H1 (cell line): ENCODE data around the gene CLIP3. TPM values are rescaled to one million over a fixed set of nuclear protein-coding genes. Genes with fewer than 3 reads are reported as not detected.

Experiments used
- CTCF ChIA-PET: fragments of 300-600 bp; sonication (Branson Sonifier 250); formaldehyde crosslinking; loops from one replicate; lab custom pipeline; 2021; ENCODE audit not compliant: partially characterized antibody; lab: Charles Lee
- POLR2A ChIA-PET: fragments of 300-600 bp; sonication (Branson Sonifier 250); formaldehyde crosslinking; loops from one replicate; lab custom pipeline; 2021; ENCODE audit warnings: inconsistent platforms; ENCODE audit not compliant: partially characterized antibody; lab: Charles Lee
- DNase-seq, 2 experiments: peaks; one replicate each; pipeline versions ENCODE4 v3.0.0 to v3.0.0-alpha.2; 2010 to 2022; ENCODE audit warnings: low spot score in 2 of 2, low read depth in 1 of 2, mixed read lengths in 1 of 2
- FAIRE-seq: peaks from 2 replicates; lab custom pipeline; 2011; peaks lifted over from hg19 to GRCh38; lab: Jason Lieb, UNC
- H2AFZ ChIP-seq: 2 replicates; pipeline ENCODE4 v1.8.1; 2012; ENCODE audit warnings: low read length, inconsistent platforms
- H2AK5ac ChIP-seq: 2 replicates; pipeline ENCODE4 v1.6.1; 2013; ENCODE audit warnings: low read depth, low read length
- H2BK120ac ChIP-seq: replicated peaks from 2 replicates; pipeline ENCODE3; 2013; ENCODE audit warnings: low read depth, low read length, inconsistent platforms
- H2BK12ac ChIP-seq: 2 replicates; pipeline ENCODE4 v1.6.1; 2013; ENCODE audit warnings: low read depth, low read length
- H2BK15ac ChIP-seq: 2 replicates; pipeline ENCODE4 v1.6.1; 2013; ENCODE audit warnings: low read length
- H2BK20ac ChIP-seq: 2 replicates; pipeline ENCODE4 v1.6.1; 2013; ENCODE audit warnings: low read length
- H2BK5ac ChIP-seq: 2 replicates; pipeline ENCODE4 v1.6.1; 2013; ENCODE audit warnings: low read depth, low read length
- H3K14ac ChIP-seq: 2 replicates; pipeline ENCODE4 v1.6.1; 2013; ENCODE audit warnings: inconsistent platforms; ENCODE audit not compliant: insufficient read length
- H3K18ac ChIP-seq: 2 replicates; pipeline ENCODE4 v1.6.1; 2013; ENCODE audit warnings: low read length; ENCODE audit errors: extremely low read depth
- H3K23ac ChIP-seq: 2 replicates; pipeline ENCODE4 v1.6.1; 2013; ENCODE audit warnings: inconsistent platforms; ENCODE audit not compliant: insufficient read length
- H3K23me2 ChIP-seq: 2 replicates; pipeline ENCODE4 v1.6.1; 2013; ENCODE audit warnings: low read depth, low read length
- H3K27ac ChIP-seq: 2 replicates; pipeline ENCODE4 v1.6.1; 2011; ENCODE audit warnings: low read depth, low read length, inconsistent platforms
- H3K27me3 ChIP-seq, 4 experiments: replicated peaks in 1 of 4; 1 replicate in 1 of 4; 2 replicates in 3 of 4; pipeline versions ENCODE4 v1.6.1 to v1.8.1; 2011 to 2013; ENCODE audit warnings: low read length in 3 of 4, mild to moderate bottlenecking in 3 of 4, inconsistent platforms in 2 of 4, mixed read lengths in 2 of 4, moderate library complexity in 1 of 4; ENCODE audit not compliant: control insufficient read depth in 3 of 4, insufficient read depth in 3 of 4; ENCODE audit errors: extremely low read depth in 1 of 4
- H3K36me3 ChIP-seq, 4 experiments: 2 replicates each; pipeline versions ENCODE4 v1.6.1 to v1.8.1; 2011 to 2013; ENCODE audit warnings: mild to moderate bottlenecking in 4 of 4, low read length in 3 of 4, moderate library complexity in 2 of 4, control low read depth in 1 of 4, inconsistent platforms in 1 of 4; ENCODE audit not compliant: insufficient read depth in 4 of 4, control insufficient read depth in 2 of 4
- H3K4ac ChIP-seq: replicated peaks from 2 replicates; pipeline ENCODE3; 2013; ENCODE audit warnings: low read length, low read depth, mixed read lengths, inconsistent platforms; ENCODE audit not compliant: insufficient read length
- H3K4me1 ChIP-seq, 4 experiments: replicated peaks in 1 of 4; 1 replicate in 1 of 4; 2 replicates in 3 of 4; pipeline versions ENCODE4 v1.6.1 to v1.8.1; 2011 to 2013; ENCODE audit warnings: low read length in 3 of 4, inconsistent platforms in 2 of 4, mixed read lengths in 1 of 4; ENCODE audit not compliant: insufficient read depth in 4 of 4, control insufficient read depth in 3 of 4
- H3K4me2 ChIP-seq, 2 experiments: 2 replicates each; pipeline versions ENCODE4 v1.6.1 to v1.8.1; 2011 to 2013; ENCODE audit warnings: low read depth in 2 of 2, low read length in 2 of 2, control low read depth in 1 of 2, inconsistent platforms in 1 of 2, mild to moderate bottlenecking in 1 of 2; ENCODE audit not compliant: insufficient read depth in 1 of 2
- H3K4me3 ChIP-seq, 4 experiments: fragments of 200-600, 300-600 bp in 1 of 4; sonication (generic), shearing (Covaris generic), sonication (Bioruptor Twin) in 1 of 4; 2 replicates each; pipeline versions ENCODE4 v1.5.1 to v1.8.1; 2011 to 2016; ENCODE audit warnings: low read length in 4 of 4, low read depth in 3 of 4, control low read depth in 2 of 4, inconsistent platforms in 2 of 4, mild to moderate bottlenecking in 2 of 4, mixed read lengths in 1 of 4, moderate library complexity in 1 of 4; ENCODE audit not compliant: insufficient read depth in 2 of 4; ENCODE audit errors: extremely low read depth in 1 of 4
- H3K56ac ChIP-seq: replicated peaks from 2 replicates; pipeline ENCODE3; 2013; ENCODE audit warnings: low read depth, mild to moderate bottlenecking, mixed read lengths, low read length, inconsistent platforms; ENCODE audit not compliant: insufficient read length
- H3K79me1 ChIP-seq: 2 replicates; pipeline ENCODE4 v1.6.1; 2013; ENCODE audit warnings: low read depth, low read length, control low read depth
- H3K79me2 ChIP-seq, 2 experiments: 2 replicates each; pipeline versions ENCODE4 v1.6.1 to v1.8.1; 2012 to 2013; ENCODE audit warnings: low read length in 2 of 2, mild to moderate bottlenecking in 2 of 2, inconsistent platforms in 1 of 2; ENCODE audit not compliant: insufficient read depth in 2 of 2, control insufficient read depth in 1 of 2
- H3K9ac ChIP-seq, 4 experiments: replicated peaks in 1 of 4; 1 replicate in 1 of 4; 2 replicates in 3 of 4; pipeline versions ENCODE4 v1.6.1 to v1.8.1; 2011 to 2013; ENCODE audit warnings: low read depth in 3 of 4, low read length in 3 of 4, control low read depth in 2 of 4, mild to moderate bottlenecking in 2 of 4, moderate library complexity in 2 of 4, inconsistent platforms in 1 of 4; ENCODE audit errors: extremely low read depth in 1 of 4
- H3K9me3 ChIP-seq, 2 experiments: 2 replicates each; pipeline versions ENCODE4 v1.6.1 to v1.8.1; 2012 to 2013; ENCODE audit warnings: mild to moderate bottlenecking in 2 of 2, moderate library complexity in 2 of 2, control low read depth in 1 of 2, inconsistent platforms in 1 of 2, low read depth in 1 of 2, low read length in 1 of 2, mixed read lengths in 1 of 2; ENCODE audit not compliant: insufficient read depth in 2 of 2
- H4K20me1 ChIP-seq, 2 experiments: replicated peaks in 1 of 2; 2 replicates each; pipeline versions ENCODE3 to v1.8.1; 2011 to 2013; ENCODE audit warnings: inconsistent platforms in 2 of 2, low read length in 2 of 2, mild to moderate bottlenecking in 1 of 2; ENCODE audit not compliant: insufficient read depth in 2 of 2, control insufficient read depth in 1 of 2
- H4K5ac ChIP-seq: 2 replicates; pipeline ENCODE4 v1.6.1; 2013; ENCODE audit warnings: low read length, low read depth, mixed read lengths, inconsistent platforms; ENCODE audit not compliant: insufficient read length
- H4K8ac ChIP-seq: 2 replicates; pipeline ENCODE4 v1.8.0; 2013; ENCODE audit warnings: mild to moderate bottlenecking, moderate library complexity, low read length, inconsistent platforms; ENCODE audit not compliant: insufficient read depth; ENCODE audit errors: extremely low read depth
- H4K91ac ChIP-seq: replicated peaks from 2 replicates; pipeline ENCODE3; 2013; ENCODE audit warnings: low read length, mixed read lengths, inconsistent platforms; ENCODE audit not compliant: insufficient read length
- CHD2 ChIP-seq: IDR thresholded peaks from 2 replicates; pipeline ENCODE4 v1.6.1; 2012; ENCODE audit warnings: low read length, improper control_type of control experiment
- KDM1A ChIP-seq: fragments of 200-600, 300-600 bp; sonication (generic); IDR thresholded peaks from 2 replicates; pipeline ENCODE4 v1.7.1; 2016; ENCODE audit warnings: mild to moderate bottlenecking, low read length, borderline replicate concordance
- PHF8 ChIP-seq: fragments of 200-600 bp; sonication (generic); conservative IDR thresholded peaks from 2 replicates; pipeline ENCODE4 v1.7.1; 2012; ENCODE audit warnings: low read depth, mild to moderate bottlenecking, inconsistent platforms, low read length, moderate library complexity
- POLR2AphosphoS5 ChIP-seq: IDR thresholded peaks from 2 replicates; pipeline ENCODE4 v1.6.1; 2011; ENCODE audit warnings: low read depth, low read length
- POU5F1 ChIP-seq: IDR thresholded peaks from 2 replicates; pipeline ENCODE4 v1.6.1; 2011; ENCODE audit warnings: low read depth, mild to moderate bottlenecking, low read length, moderate library complexity
- RXRA ChIP-seq: IDR thresholded peaks from 2 replicates; pipeline ENCODE4 v1.6.1; 2011; ENCODE audit warnings: low read depth, mild to moderate bottlenecking, low read length, moderate library complexity; ENCODE audit not compliant: insufficient read depth
- SP1 ChIP-seq: IDR thresholded peaks from 2 replicates; pipeline ENCODE4 v1.6.1; 2011; ENCODE audit warnings: low read depth, low read length
- TBP ChIP-seq: IDR thresholded peaks from 2 replicates; pipeline ENCODE4 v1.6.1; 2011; ENCODE audit warnings: low read depth, low read length, improper control_type of control experiment
- TEAD4 ChIP-seq: IDR thresholded peaks from 2 replicates; pipeline ENCODE4 v1.6.1; 2012; ENCODE audit warnings: low read depth, low read length, inconsistent platforms, mixed read lengths
- WGBS, 2 experiments: shearing (Covaris generic) in 1 of 2; methylation state at CpG; one replicate each; pipeline versions ENCODE4 v1.1.6 to v1.1.7; 2013 to 2015; ENCODE audit warnings: low lambda C conversion rate in 2 of 2, mixed read lengths in 2 of 2, inconsistent platforms in 1 of 2, low coverage in 1 of 2, missing lambda C conversion rate in 1 of 2; ENCODE audit not compliant: insufficient replicate concordance in 2 of 2, insufficient coverage in 1 of 2, insufficient read length in 1 of 2; ENCODE audit errors: extremely low coverage in 1 of 2, missing lambda C conversion rate in 1 of 2; 5-methylcytosine and 5-hydroxymethylcytosine counted together
- polyA plus RNA-seq, 7 experiments: library from polyadenylated mRNA; depleted of rRNA in 3 of 7; stranded (reverse) in 5 of 7; unstranded in 2 of 7; fragments of >200 nt in 5 of 7; fragments of 200-250 nt in 2 of 7; gene quantifications; 1 replicate in 5 of 7; 2 replicates in 1 of 7; 4 replicates in 1 of 7; pipeline versions ENCODE4 v1.2.1 to v1.2.3, GENCODE V29; 2011 to 2013; ENCODE audit warnings: missing spikeins in 2 of 7, mixed read lengths in 2 of 7
- total RNA-seq: library from RNA; stranded (reverse); fragmentation: NEBNext Ultra II Directional; extraction: Animal tissue kit (Norgen Biotek cat#: 25700); gene quantifications from 2 replicates; pipeline ENCODE4 v1.2.1, GENCODE V29; 2021
- TF ChIP-seq, protein P1 (sequence below), 3 experiments: IDR thresholded peaks; 1 replicate in 2 of 3; 2 replicates in 1 of 3; pipeline versions ENCODE4 v1.5.1 to v1.6.1; 2011; ENCODE audit warnings: low read length in 3 of 3, mild to moderate bottlenecking in 3 of 3, inconsistent platforms in 2 of 3, low read depth in 1 of 3, moderate library complexity in 1 of 3; ENCODE audit not compliant: insufficient read depth in 1 of 3; ENCODE audit errors: control extremely low read depth in 1 of 3

Gene CLIP3
- total and polyA plus RNA-seq, 2 of the 8 experiments (the other 6 are each of a cell fraction or from before 2014, with no cell fraction given): 5.9 to 21.7 TPM

DNA sequence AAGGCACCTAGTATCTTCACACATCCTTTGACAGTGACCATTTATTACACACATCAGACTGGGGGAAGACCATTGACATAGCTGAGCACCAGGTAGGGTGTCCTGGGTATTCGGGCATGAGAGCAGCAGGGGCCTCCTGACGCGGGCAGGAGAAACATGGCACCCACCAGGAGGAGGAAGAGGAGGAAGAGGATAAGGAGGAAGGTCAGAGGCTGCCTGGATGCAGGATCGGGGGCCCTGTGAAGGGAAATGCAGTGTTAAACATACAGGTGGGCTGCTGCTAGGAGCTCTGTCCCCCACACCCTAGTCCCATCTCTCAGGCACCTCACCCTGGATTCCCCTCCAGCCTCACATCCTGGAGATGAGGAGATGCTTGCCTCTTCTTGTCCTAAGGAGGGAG is 29.4 kb downstream of the CLIP3 start:
- Histone ChIP-seq H2AFZ (no peak overlapping the region), H3K36me3 (peaks cover 0 to 12% (median 2%) of the 10 kb centered on the region in 4 experiments; a peak in 5 of 8 replicates), H4K5ac (no peak overlapping the region), H3K23ac (no peak overlapping the region), H3K4me1 (peaks cover 0 to 4% (median 3%) of the 10 kb centered on the region in 4 experiments; a peak in 5 of 7 replicates), H3K79me1 (no peaks in the 10 kb centered on the region), H2BK12ac (no peak overlapping the region), H3K27ac (no peak overlapping the region), H4K91ac (no peak overlapping the region), H4K8ac (no peak overlapping the region), H3K79me2 (no peaks in the 10 kb centered on the region), H3K14ac (no peak overlapping the region), H3K56ac (no peak overlapping the region), H2AK5ac (no peak overlapping the region), H3K18ac (no peak overlapping the region), H3K4ac (no peak overlapping the region), H2BK120ac (no peak overlapping the region), H3K4me3 (no peak overlapping the region), H3K9me3 (no peaks in the 10 kb centered on the region), H2BK15ac (no peak overlapping the region), H2BK20ac (no peak overlapping the region), H3K9ac (no peak overlapping the region), H2BK5ac (no peak overlapping the region), H3K4me2 (no peak overlapping the region), H4K20me1 (peaks cover 2 to 6% of the 10 kb centered on the region in 2 experiments), H3K27me3 (no peaks in the 10 kb centered on the region), H3K23me2 (peaks cover 4% of the 10 kb centered on the region; the same call in 1 of the 2 replicates)
- CTCF ChIA-PET: interaction anchor here (0.5 to 1.5 kb wide), 3 partner anchors 9 to 12 kb away, joined by 3 to 6 read pairs (median 4); no protein-coding TSS in a partner anchor
- TF ChIP-seq, protein P1, sequence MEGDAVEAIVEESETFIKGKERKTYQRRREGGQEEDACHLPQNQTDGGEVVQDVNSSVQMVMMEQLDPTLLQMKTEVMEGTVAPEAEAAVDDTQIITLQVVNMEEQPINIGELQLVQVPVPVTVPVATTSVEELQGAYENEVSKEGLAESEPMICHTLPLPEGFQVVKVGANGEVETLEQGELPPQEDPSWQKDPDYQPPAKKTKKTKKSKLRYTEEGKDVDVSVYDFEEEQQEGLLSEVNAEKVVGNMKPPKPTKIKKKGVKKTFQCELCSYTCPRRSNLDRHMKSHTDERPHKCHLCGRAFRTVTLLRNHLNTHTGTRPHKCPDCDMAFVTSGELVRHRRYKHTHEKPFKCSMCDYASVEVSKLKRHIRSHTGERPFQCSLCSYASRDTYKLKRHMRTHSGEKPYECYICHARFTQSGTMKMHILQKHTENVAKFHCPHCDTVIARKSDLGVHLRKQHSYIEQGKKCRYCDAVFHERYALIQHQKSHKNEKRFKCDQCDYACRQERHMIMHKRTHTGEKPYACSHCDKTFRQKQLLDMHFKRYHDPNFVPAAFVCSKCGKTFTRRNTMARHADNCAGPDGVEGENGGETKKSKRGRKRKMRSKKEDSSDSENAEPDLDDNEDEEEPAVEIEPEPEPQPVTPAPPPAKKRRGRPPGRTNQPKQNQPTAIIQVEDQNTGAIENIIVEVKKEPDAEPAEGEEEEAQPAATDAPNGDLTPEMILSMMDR (IDR thresholded peaks at IDR 0.05; ENCODE audit: control extremely low read depth in 1 of 3, insufficient read depth in 1 of 3, low read depth in 1 of 3, low read length in 3 of 3): no peak
- TF ChIP-seq RXRA (no peak), POLR2AphosphoS5 (no peak), TEAD4 (no peak), PHF8 (no peak), KDM1A (no peak), SP1 (no peak), TBP (no peak), POU5F1 (no peak), CHD2 (no peak)
- DNase-seq (no peak), FAIRE-seq (no peak)
- POLR2A ChIA-PET: interaction anchor here (0.9 to 1.1 kb wide), 2 partner anchors 11 to 51 kb away, joined by 3 to 4 read pairs; partner anchors contain the start of genes ALKBH6 and THAP8
- 91% methylated on average over 4 of the region's 4 CpGs; no CpG with 5 or more reads in 1 of the 2 experiments for WGBS, 2 experiments
